NCI-H1048 (cell line): Measurements from ENCODE around the gene SLC25A5.
A peak's percentile ranks its signal among the peaks of the same experiment; 100 is the strongest.
"Not testable (repeated sequence)": the region's sequence is repeated elsewhere in the genome, so short reads cannot be mapped to it uniquely, and the experiment has no call there.

Source experiments
- DNase-seq: peaks from one replicate; lab custom pipeline; 2025; lab: John Stamatoyannopoulos, UW

The SLC25A5 gene

GRCh38 chrX:119477812-119478232 is 9.6 kb downstream of the SLC25A5 start:
- no peak for DNase-seq

DNA sequence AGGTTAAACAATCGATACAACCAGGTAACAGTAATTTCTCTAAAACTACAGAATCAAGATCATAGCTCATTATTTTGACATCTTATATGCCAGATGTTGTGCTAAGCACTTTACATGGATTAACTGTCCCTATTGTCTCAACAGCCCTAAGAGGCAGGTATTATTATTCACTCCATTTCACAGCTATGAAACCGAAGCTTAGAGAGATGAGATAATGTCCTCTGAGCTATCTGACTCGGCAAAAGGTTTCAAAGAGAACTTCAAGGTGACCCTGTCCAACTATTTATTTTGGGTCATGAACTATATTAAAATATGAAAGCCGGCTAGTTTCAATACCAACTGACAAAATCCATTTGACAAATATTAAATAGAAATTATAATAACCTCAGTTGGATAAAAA is 10.3 kb downstream of the SLC25A5 start:
- no peak for DNase-seq

DNA sequence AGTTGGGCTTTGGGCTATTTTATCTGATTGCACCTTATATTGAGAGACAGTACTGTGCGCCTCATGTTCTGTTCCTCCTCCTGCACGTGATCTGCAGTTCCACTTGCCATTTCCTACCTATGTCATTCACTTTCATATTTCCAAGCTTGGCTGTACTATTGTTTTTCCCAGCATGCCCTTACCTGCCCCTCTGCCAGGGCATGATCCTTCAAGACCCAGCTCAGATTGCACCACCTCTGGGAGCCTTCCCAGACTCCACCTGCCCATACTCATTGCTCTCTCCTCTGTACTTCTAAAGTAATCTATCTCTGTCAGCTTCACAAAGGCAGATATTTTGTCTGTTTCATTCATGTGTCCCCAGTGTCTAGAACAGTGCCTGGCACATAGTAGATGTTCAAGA is 11.6 kb downstream of the SLC25A5 start:
- DNase-seq, result no peak

- no peak for DNase-seq
Measured at GRCh38 chrX:119481323-119481801, 13.1 kb downstream of the SLC25A5 start.

DNA sequence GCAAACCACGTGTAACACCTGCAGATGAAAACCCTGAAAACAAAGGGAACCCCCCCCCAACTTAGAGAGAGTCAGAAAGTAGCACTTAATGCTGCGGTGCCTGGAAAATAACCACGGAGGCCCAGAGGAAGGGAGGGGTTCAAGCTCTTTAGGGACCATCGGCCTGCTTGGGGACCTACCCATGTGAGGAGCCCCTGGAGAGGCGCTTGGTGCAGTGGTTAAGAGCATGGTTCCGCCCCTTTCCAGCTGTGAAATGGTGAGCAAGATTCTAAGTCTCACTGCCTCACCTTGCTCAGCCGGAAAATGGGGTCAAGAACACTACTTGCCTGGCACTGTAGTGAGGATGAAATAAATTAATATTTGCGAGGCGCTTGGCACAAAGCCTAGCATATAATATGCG is 13.8 kb downstream of the SLC25A5 start:
- no peak for DNase-seq

- DNase-seq, result peak; percentile 13
Measured at GRCh38 chrX:119482481-119483480, 14.5 kb downstream of the SLC25A5 start.

DNA sequence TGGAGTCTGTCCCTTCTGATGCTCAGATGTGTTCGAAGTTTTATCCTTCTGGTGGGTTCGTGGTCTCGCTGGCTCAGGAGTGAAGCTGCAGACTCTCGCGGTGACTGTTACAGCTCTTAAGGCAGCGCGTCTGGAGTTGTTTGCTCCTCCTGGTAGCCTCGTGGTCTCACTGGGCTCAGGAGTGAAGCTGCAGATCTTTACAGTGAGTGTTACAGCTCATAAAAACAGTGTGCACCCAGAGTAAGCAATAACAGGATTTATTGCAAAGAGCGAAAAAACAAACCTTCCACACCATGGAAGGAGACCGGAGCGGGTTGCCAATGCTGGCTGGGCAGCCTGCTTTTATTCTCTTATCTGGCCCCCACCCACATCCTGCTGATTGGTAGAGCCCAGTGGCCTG is 18.5 kb downstream of the SLC25A5 start:
- peak; percentile 9 for DNase-seq

DNA sequence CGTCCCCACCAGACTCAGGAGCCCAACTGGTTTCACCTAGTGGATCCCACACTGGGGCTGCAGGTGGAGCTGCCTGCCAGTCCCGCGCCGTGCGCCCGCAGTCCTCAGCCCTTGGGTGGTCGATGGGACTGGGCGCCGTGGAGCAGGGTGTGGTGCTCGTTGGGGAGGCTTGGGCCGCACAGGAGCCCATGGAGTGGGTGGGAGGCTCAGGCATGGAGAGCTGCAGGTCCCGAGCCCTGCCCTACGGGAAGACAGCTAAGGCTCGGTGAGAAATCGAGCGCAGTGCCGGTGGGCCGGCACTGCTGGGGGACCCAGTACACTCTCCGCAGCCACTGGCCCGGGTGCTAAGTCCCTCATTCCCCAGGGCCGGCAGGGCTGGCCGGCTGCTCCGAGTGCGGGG is 19.5 kb downstream of the SLC25A5 start:
- not testable (repeated sequence) for DNase-seq

DNA sequence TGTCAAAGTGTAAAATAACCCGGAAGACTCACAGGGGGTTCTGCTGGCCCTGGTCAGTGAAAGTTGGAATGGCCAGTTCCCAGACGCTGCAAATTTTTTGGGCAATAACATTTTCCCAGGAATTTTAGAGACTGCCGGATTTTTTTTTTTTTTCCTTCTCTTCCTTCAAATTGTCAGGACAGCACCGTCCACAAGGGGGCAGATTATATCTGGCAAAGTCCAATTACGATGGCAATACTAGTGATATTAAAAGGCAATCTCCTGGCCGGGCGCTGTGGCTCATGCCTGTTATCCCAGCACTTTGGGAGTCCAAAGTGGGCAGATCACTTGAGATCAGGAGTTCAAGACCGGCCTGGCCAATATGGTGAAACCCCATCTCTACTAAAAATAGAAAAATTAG is 20.5 kb downstream of the SLC25A5 start:
- DNase-seq, result no peak

GRCh38 chrX:119489212-119490074 is 21.2 kb downstream of the SLC25A5 start:
- no peak for DNase-seq

DNA sequence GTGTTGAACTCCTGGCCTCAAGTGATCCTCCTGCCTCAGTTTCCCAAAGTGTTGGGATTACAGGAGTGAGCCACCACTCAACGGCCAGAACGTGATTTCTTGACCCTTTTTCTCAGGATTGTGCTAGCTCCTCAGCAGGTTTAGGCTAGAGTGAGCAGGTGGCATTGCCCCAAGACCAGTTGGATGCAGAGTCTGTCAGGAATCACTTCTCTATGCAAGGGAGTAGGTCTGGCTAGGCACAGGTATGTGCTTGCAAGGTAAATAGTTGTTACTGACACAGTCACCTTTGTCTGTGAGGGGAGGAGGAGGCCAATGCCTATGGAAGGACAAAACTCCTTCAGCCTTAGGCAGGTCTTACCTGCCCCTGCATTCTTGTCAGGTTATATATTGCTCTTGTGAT is 24.2 kb downstream of the SLC25A5 start:
- no peak for DNase-seq

DNA sequence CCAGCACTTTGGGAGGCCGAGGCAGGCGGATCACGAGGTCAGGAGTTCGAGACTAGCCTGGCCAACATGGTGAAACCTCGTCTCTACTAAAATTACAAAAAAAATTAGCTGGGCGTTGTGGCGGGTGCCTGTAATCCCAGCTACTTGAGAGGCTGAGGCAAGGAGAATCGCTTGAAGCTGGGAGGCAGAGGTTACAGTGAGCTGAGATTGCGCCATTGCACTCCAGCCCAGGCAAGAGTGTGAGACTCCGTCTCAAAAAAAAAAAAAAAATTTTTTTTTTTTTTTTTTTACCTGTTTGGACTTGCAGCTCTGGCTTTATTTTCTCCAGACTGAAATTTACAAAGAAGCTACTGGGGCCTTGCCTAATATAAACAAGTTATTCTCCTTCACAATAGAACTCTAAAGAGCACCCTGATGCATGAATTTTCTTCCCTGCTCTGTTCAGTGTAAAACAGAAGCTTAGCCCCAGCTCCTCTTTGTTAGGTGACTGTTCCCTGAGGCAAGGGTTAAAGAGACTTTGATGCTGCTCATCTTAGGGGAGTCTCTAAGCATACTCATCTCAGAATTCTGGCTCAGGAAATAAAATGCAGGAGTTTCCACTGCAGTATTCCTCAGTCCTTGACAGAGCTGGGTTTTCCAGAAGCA is 25.7 kb downstream of the SLC25A5 start:
- not testable (repeated sequence) for DNase-seq

- no peak for DNase-seq
Measured at GRCh38 chrX:119495734-119496726, 27.8 kb downstream of the SLC25A5 start.

DNA sequence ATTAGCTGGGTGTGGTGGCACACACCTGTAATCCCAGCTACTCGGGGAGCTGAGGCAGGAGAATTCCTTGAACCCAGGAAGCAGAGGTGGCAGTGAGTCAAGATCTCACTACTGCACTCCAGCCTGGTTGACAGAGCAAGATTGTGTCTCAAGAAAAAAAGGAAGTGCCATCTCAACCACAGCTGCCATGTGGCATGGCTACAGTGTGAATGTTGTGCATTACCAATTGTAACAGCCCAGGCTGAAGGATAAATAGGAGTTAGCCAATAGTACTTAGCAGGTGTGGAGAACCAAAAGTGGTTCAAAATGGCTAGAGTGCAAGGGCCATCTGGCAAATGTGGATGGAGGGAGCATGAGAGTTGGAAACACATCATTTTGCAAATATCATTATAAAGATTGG is 28.9 kb downstream of the SLC25A5 start:
- DNase-seq, result no peak

DNA sequence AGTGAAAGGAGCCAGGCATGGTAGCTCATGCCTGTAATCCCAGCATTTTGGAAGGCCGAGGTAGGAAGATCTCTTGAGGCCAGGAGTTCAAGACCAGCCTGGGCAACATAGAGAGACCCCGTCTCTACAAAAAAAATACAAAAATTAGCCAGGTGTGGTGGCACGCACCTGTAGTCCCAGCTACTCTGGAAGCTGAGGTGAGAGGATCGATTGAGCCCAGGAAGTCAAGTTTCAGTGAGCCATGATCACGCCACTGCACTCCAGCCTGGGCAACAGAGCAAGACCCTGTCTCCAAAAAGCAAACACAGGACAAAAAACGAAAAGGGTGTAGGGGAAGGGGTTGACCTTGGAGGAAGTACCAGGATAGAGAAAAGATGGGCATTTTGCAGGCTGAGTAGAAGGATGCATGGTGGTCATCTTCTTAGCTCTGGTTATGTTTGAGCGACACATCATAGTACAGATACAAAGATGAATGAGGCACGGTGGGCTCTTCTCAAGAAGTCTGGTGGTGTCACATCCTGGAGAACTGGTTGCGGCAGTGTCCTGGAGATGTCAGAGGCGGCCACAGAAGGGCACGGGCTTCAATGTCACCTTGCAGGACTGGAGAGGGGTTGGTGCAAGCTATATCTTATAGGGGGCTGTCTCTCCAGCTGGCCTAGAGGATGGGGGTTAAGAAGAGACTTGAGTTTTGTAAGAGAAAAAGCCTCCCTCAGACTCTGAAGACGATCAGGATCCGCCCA is 32.0 kb downstream of the SLC25A5 start:
- DNase-seq, result no peak

GRCh38 chrX:119501511-119502148 is 33.4 kb downstream of the SLC25A5 start:
- DNase-seq, result no peak

DNA sequence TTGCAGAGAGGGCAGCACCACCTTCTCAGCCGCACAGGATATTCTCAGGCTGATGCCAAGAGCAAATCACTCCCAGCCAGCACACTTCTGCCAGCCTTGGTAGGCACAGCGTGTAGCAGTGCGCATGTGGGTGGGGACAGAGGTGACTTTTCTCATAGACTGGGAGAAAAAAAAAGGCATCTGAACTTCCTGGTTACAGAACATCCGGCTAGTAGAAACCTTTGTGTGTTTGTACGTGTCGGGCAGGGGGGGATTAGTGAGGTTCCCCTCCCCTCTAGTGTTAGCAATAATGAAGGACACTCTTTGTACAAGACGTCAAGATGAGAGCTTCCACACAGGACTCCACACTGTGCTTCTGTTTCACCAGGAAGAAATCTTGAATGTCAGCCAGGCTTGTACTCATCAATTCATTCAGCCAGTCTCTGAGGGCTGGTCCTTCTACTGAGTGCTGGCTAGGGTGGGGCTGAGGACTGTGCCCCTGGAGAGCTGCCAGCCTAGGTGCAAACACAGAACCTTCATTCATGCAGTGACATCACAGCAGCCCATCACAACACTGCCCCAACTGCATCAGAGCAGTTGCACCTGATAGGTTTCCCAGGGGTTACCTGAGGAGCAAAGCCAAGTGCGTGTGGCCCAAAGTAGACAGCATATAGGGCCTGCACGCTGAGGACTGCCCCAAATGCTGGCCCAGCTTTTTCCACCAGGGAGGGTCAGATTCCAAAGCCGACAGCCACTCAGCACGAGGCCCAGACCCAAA is 34.7 kb downstream of the SLC25A5 start:
- no peak for DNase-seq

DNA sequence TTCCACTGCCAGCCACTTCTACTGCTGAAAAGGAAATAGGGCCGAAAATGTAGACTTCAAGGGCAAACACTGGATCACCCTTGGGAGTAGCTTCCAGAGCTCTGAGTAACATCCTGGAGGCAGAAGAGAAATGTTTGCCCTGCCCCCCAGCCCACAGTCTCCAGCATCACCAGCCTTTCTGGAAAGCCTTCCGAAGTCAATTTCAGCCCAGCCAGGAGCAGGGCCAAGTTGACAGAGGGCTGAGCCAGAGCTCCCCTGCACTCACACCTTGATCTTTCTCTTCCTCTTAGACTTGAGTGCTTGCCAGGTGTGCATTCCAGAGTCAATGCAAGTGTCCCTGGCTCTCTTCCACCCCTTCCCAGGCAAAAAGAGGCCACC is 35.2 kb downstream of the SLC25A5 start:
- DNase-seq, result no peak

DNA sequence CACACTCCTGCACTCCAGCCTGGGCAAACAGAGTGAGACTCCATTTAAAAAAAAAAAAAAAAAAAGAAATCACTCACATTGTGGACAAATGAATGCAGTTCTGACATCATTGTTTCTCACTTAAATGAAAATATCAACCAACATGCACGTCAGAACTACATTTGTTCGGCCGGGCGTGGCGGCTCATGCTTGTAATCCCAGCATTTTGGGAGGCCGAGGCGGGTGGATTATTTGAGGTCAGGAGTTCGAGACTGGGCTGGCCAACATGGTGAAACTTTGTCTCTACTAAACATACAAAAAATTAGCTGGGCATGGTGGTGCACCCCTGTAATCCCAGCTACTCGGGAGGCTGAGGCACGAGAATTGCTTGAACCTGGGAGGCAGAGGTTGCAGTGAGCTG is 36.9 kb downstream of the SLC25A5 start:
- DNase-seq, result not testable (repeated sequence)
